HCT116 (cell line): ENCODE results near the gene RPH3AL. TPM values are rescaled to one million over a fixed set of nuclear protein-coding genes. Genes with fewer than 3 reads are reported as not detected.

Experiments used
- ATAC-seq: fragments of 200-7000 bp; cut with Tn5 transposase; 2 replicates; pipeline ENCODE4 v1.9.1; 2020; ENCODE audit warnings: mild to moderate bottlenecking, moderate library complexity
- BruUV-seq: library from RNA; stranded (reverse); fragments of 400-500 nt; replicated peaks from 2 replicates; lab custom pipeline; 2021; lab: Mats Ljungman, UMichigan
- CTCF ChIA-PET: fragments of 300-600 bp; sonication (Branson Sonifier 250); formaldehyde crosslinking; loops from one replicate; lab custom pipeline; 2021; ENCODE audit warnings: antibody characterized with exemption; lab: Charles Lee
- POLR2A ChIA-PET: fragments of 300-600, 350-600 bp; sonication (Branson Sonifier 250); formaldehyde crosslinking; loops from one replicate; lab custom pipeline; 2021; ENCODE audit warnings: antibody characterized with exemption; lab: Charles Lee
- RAD21 ChIA-PET, 2 experiments: fragments of 300-600 bp; sonication (Branson Sonifier 250); formaldehyde crosslinking; loops; one replicate each; lab custom pipeline; 2023; ENCODE audit warnings: low total read pairs in 2 of 2; ENCODE audit not compliant: uncharacterized antibody in 2 of 2, unreplicated experiment in 2 of 2, low non-redundant PET in 1 of 2; lab: Charles Lee
- DNase-seq: peaks from one replicate; pipeline ENCODE4 v3.0.0-alpha.2; 2010; ENCODE audit warnings: low read depth, low spot score
- H2AFZ ChIP-seq: fragments of 200-600 bp; shearing (Covaris generic), sonication (generic); 2 replicates; pipeline ENCODE4 v1.6.1; 2017; ENCODE audit warnings: low read depth, mixed run types, mixed read lengths, antibody characterized with exemption, low read length; ENCODE audit not compliant: poor library complexity, severe bottlenecking
- H3K27ac ChIP-seq: 2 replicates; pipeline ENCODE4 v1.5.1; 2012; ENCODE audit warnings: low read depth, low read length
- H3K27me3 ChIP-seq: fragments of 200-600 bp; sonication (generic); 2 replicates; pipeline ENCODE4 v1.6.1; 2016; ENCODE audit warnings: mixed run types, low read length, mixed read lengths; ENCODE audit not compliant: insufficient read depth
- H3K36me3 ChIP-seq, 2 experiments: fragments of 200-500 bp in 1 of 2; fragments of 200-600 bp in 1 of 2; sonication (Bioruptor generic) in 1 of 2; sonication (generic) in 1 of 2; 2 replicates each; pipeline versions ENCODE4 v1.5.1 to v1.6.1; 2014 to 2016; ENCODE audit warnings: low read length in 2 of 2, inconsistent platforms in 1 of 2, mixed read lengths in 1 of 2, mixed run types in 1 of 2; ENCODE audit not compliant: insufficient read depth in 2 of 2, control insufficient read depth in 1 of 2
- H3K4me1 ChIP-seq, 2 experiments: fragments of 200-600 bp in 1 of 2; sonication (generic) in 1 of 2; 2 replicates each; pipeline versions ENCODE4 v1.5.1 to v1.6.1; 2012 to 2017; ENCODE audit warnings: low read length in 2 of 2, inconsistent platforms in 1 of 2, mild to moderate bottlenecking in 1 of 2, mixed read lengths in 1 of 2, mixed run types in 1 of 2, moderate library complexity in 1 of 2; ENCODE audit not compliant: insufficient read depth in 2 of 2, control insufficient read depth in 1 of 2
- H3K4me2 ChIP-seq: fragments of 200-600 bp; sonication (generic); 2 replicates; pipeline ENCODE4 v1.6.1; 2017; ENCODE audit warnings: mixed run types, low read length, mixed read lengths
- H3K4me3 ChIP-seq, 2 experiments: fragments of 200-600 bp in 1 of 2; sonication (generic) in 1 of 2; replicated peaks in 1 of 2; 2 replicates each; pipeline ENCODE4 v1.5.1; 2011 to 2016; ENCODE audit warnings: low read length in 2 of 2, control low read depth in 1 of 2, low read depth in 1 of 2, mild to moderate bottlenecking in 1 of 2, mixed read lengths in 1 of 2, mixed run types in 1 of 2
- H3K79me2 ChIP-seq: fragments of 200-600 bp; sonication (generic); 2 replicates; pipeline ENCODE4 v1.6.1; 2017; ENCODE audit warnings: mild to moderate bottlenecking, mixed run types, low read length, moderate library complexity, mixed read lengths; ENCODE audit not compliant: insufficient read depth
- H3K9ac ChIP-seq: fragments of 200-600 bp; sonication (generic); 2 replicates; pipeline ENCODE4 v1.6.1; 2016; ENCODE audit warnings: low read length, mixed read lengths
- H3K9me2 ChIP-seq: fragments of 200-600 bp; sonication (generic), shearing (Covaris generic); 2 replicates; pipeline ENCODE4 v1.6.1; 2017; ENCODE audit warnings: mixed run types, mild to moderate bottlenecking, moderate library complexity; ENCODE audit not compliant: insufficient read depth
- H3K9me3 ChIP-seq, 2 experiments: fragments of 200-500 bp in 1 of 2; fragments of 200-600 bp in 1 of 2; sonication (Bioruptor generic) in 1 of 2; sonication (generic) in 1 of 2; 2 replicates each; pipeline ENCODE4 v1.6.1; 2014 to 2017; ENCODE audit warnings: low read length in 2 of 2, mixed read lengths in 2 of 2, inconsistent platforms in 1 of 2, low read depth in 1 of 2, mild to moderate bottlenecking in 1 of 2, mixed run types in 1 of 2, moderate library complexity in 1 of 2; ENCODE audit not compliant: control insufficient read depth in 1 of 2, insufficient read depth in 1 of 2
- H4K20me1 ChIP-seq: fragments of 200-600 bp; sonication (generic), shearing (Covaris generic); 2 replicates; pipeline ENCODE4 v1.6.1; 2017; ENCODE audit warnings: mixed run types, mild to moderate bottlenecking, moderate library complexity; ENCODE audit not compliant: insufficient read depth
- CEBPB ChIP-seq: IDR thresholded peaks from 2 replicates; pipeline ENCODE4 v1.6.1; 2012; ENCODE audit warnings: low read depth
- ELF1 ChIP-seq: IDR thresholded peaks from 2 replicates; pipeline ENCODE4 v1.6.1; 2012; ENCODE audit warnings: low read depth, borderline replicate concordance
- EZH2phosphoT487 ChIP-seq: fragments of 200-600 bp; IDR thresholded peaks from 2 replicates; pipeline ENCODE4 v1.6.1; 2018; ENCODE audit warnings: antibody characterized with exemption, borderline replicate concordance
- MAX ChIP-seq: IDR thresholded peaks from 2 replicates; pipeline ENCODE4 v1.6.1; 2012
- POLR2AphosphoS5 ChIP-seq: IDR thresholded peaks from 2 replicates; pipeline ENCODE4 v1.6.1; 2011; ENCODE audit warnings: mild to moderate bottlenecking, low read depth, low read length, moderate library complexity
- REST ChIP-seq: IDR thresholded peaks from 2 replicates; pipeline ENCODE4 v1.6.1; 2012; ENCODE audit warnings: low read depth
- YY1 ChIP-seq: IDR thresholded peaks from 2 replicates; pipeline ENCODE4 v1.6.1; 2011; ENCODE audit warnings: low read length, low read depth, moderate library complexity, mild to moderate bottlenecking; ENCODE audit not compliant: insufficient replicate concordance; ENCODE audit errors: extremely low read depth
- ZFX ChIP-seq: fragments of 450-650 bp; IDR thresholded peaks from 2 replicates; pipeline ENCODE4 v1.6.1; 2017
- intact Hi-C: fragments of 100-400 bp; cut with micrococcal nuclease; formaldehyde crosslinking; loops from 2 replicates; pipeline ENCODE4 v1.10.0; 2022
- total RNA-seq: library from RNA; stranded (reverse); gene quantifications from one replicate; pipeline ENCODE4 v1.2.1, GENCODE V29; 2021; ENCODE audit not compliant: unreplicated experiment

Gene RPH3AL
- total RNA-seq, 1 experiment from 2014 or later, result 17.0 TPM

- no peaks in the 10 kb centered on the region for H3K79me2 ChIP-seq
- no peak overlapping the region for H2AFZ ChIP-seq
- no peaks in the 10 kb centered on the region for H3K36me3 ChIP-seq
- ChIA-PET CTCF (interaction anchor here (1.0 kb wide), 1 partner anchor 26 kb away, joined by 5 read pairs; no protein-coding TSS in a partner anchor), RAD21 (interaction anchor here in 1 of 2 experiments (0.7 kb wide), 1 partner anchor 233 kb away, joined by 5 read pairs; no protein-coding TSS in a partner anchor), POLR2A (interaction anchor here (0.5 kb wide), 1 partner anchor 78 kb away, joined by 3 read pairs; no protein-coding TSS in a partner anchor)
- H3K4me2 ChIP-seq, result peak overlapping the region; percentile 75
- DNase-seq (no peak), ATAC-seq (peak; percentile 73)
- H3K9me3 ChIP-seq, result no peaks in the 10 kb centered on the region
- TF ChIP-seq POLR2AphosphoS5 (no peak), ZFX (peak; percentile 42; the same call in 1 of the 2 replicates)
- H4K20me1 ChIP-seq, result no peaks in the 10 kb centered on the region
- no peaks in the 10 kb centered on the region for H3K9me2 ChIP-seq
- BruUV-seq, result no TSS peak
- H3K4me3 ChIP-seq, result peak overlapping the region; percentile 48 to 50; a peak in 3 of 4 replicates
- peaks cover 8 to 15% of the 10 kb centered on the region in 2 experiments for H3K4me1 ChIP-seq
- intact Hi-C loops, result loop anchor here (2.0 kb wide), 1 partner anchor 243 kb away; no protein-coding TSS in a partner anchor
- no peak overlapping the region; the same call in 1 of the 2 replicates for H3K9ac ChIP-seq
- H3K27ac ChIP-seq, result peak overlapping the region; percentile 50; the same call in 1 of the 2 replicates
- no peaks in the 10 kb centered on the region for H3K27me3 ChIP-seq
These were observed 33.2 kb upstream of the RPH3AL start for GRCh38 chr17:385836-386140.

- no peaks in the 10 kb centered on the region for H4K20me1 ChIP-seq
- no peak overlapping the region for H2AFZ ChIP-seq
- H3K4me1 ChIP-seq, result peaks cover 8 to 15% of the 10 kb centered on the region in 2 experiments
- RAD21 ChIA-PET, result interaction anchor here in 1 of 2 experiments (0.7 kb wide), 1 partner anchor 232 kb away, joined by 5 read pairs; no protein-coding TSS in a partner anchor
- peak overlapping the region; percentile 81 for H3K4me2 ChIP-seq
- no TSS peak for BruUV-seq
- POLR2A ChIA-PET, result no interaction called here
- no peaks in the 10 kb centered on the region for H3K27me3 ChIP-seq
- DNase-seq, result no peak
- peak overlapping the region; percentile 48 to 57 for H3K4me3 ChIP-seq
- H3K36me3 ChIP-seq, result no peaks in the 10 kb centered on the region
- intact Hi-C loops, result no loop called here
- H3K9me2 ChIP-seq, result no peaks in the 10 kb centered on the region
- H3K79me2 ChIP-seq, result no peaks in the 10 kb centered on the region
- peak overlapping the region; percentile 58 for H3K9ac ChIP-seq
- peak overlapping the region; percentile 58; the same call in 1 of the 2 replicates for H3K27ac ChIP-seq
- TF ChIP-seq YY1 (no peak), MAX (0 out of 2 replicates have a peak, but pooled peaks have one; percentile 23), EZH2phosphoT487 (no peak), ELF1 (no peak), CEBPB (no peak), REST (no peak)
- CTCF ChIA-PET, result interaction anchor here (1.0 kb wide), 1 partner anchor 27 kb away, joined by 5 read pairs; no protein-coding TSS in a partner anchor
- H3K9me3 ChIP-seq, result no peaks in the 10 kb centered on the region
- peak; percentile 54 for ATAC-seq
These were observed 32.7 kb upstream of the RPH3AL start for GRCh38 chr17:385178-385835.
